HepG2 (cell line): ENCODE measurements around the gene TRIM25. TPM values are rescaled to one million over a fixed set of nuclear protein-coding genes. Genes with fewer than 3 reads are reported as not detected.

Source experiments
- ATAC-seq: fragments of 200-7000 bp; cut with Tn5 transposase; 3 replicates; pipeline ENCODE4 v1.9.1; 2020; ENCODE audit warnings: mild to moderate bottlenecking, moderate library complexity
- BruUV-seq: library from RNA; stranded (reverse); fragments of 400-500 nt; replicated peaks from 2 replicates; lab custom pipeline; 2021; lab: Mats Ljungman, UMichigan
- CTCF ChIA-PET: fragments of 300-600 bp; formaldehyde crosslinking; extraction: SDS; loops from one replicate; lab custom pipeline; 2021; ENCODE audit warnings: low total read pairs, inconsistent platforms, low intra/inter-chr PET ratio; lab: Yijun Ruan, JAX
- POLR2A ChIA-PET: fragments of 350-600 bp; sonication (Branson Sonifier 250); formaldehyde crosslinking; loops from one replicate; lab custom pipeline; 2020; ENCODE audit warnings: antibody characterized with exemption, inconsistent platforms; lab: Yijun Ruan, JAX
- DNase-seq: peaks from one replicate; pipeline ENCODE4 v3.0.0-alpha.2; 2015; ENCODE audit warnings: low spot score
- FAIRE-seq: peaks from 3 replicates; lab custom pipeline; 2011; peaks lifted over from hg19 to GRCh38; lab: Jason Lieb, UNC
- H2AFZ ChIP-seq: one replicate; pipeline ENCODE4 v1.6.1; 2011; ENCODE audit warnings: low read length, inconsistent platforms
- H3K27ac ChIP-seq: fragments of 300-600 bp; 3 replicates; pipeline ENCODE4 v1.8.0; 2011; ENCODE audit warnings: mixed run types, mild to moderate bottlenecking, mixed read lengths, low read length, inconsistent platforms; ENCODE audit not compliant: insufficient read depth; ENCODE audit errors: extremely low read length
- H3K27me3 ChIP-seq, 2 experiments: fragments of 200-600 bp in 1 of 2; 2 replicates in 1 of 2; 3 replicates in 1 of 2; pipeline versions ENCODE4 v1.6.0 to v1.8.0; 2011; ENCODE audit warnings: low read length in 2 of 2, mild to moderate bottlenecking in 2 of 2, moderate library complexity in 2 of 2, inconsistent platforms in 1 of 2; ENCODE audit not compliant: insufficient read depth in 2 of 2, control insufficient read depth in 1 of 2
- H3K36me3 ChIP-seq, 2 experiments: fragments of 200-600 bp in 1 of 2; replicated peaks in 1 of 2; 2 replicates in 1 of 2; 3 replicates in 1 of 2; pipeline versions ENCODE4 v1.5.1 to v1.8.0; 2011; ENCODE audit warnings: low read length in 2 of 2, inconsistent platforms in 1 of 2; ENCODE audit not compliant: insufficient read depth in 2 of 2, control insufficient read depth in 1 of 2
- H3K4me1 ChIP-seq: 2 replicates; pipeline ENCODE4 v1.5.1; 2012; ENCODE audit warnings: low read length, inconsistent platforms; ENCODE audit not compliant: insufficient read depth
- H3K4me2 ChIP-seq: 2 replicates; pipeline ENCODE4 v1.6.0; 2011; ENCODE audit warnings: low read depth, low read length, inconsistent platforms
- H3K4me3 ChIP-seq, 3 experiments: fragments of 200-600 bp in 1 of 3; sonication (generic), shearing (Covaris generic) in 1 of 3; replicated peaks in 1 of 3; 2 replicates each; pipeline ENCODE4 v1.5.1; 2011 to 2016; ENCODE audit warnings: low read length in 3 of 3, inconsistent platforms in 2 of 3, low read depth in 2 of 3, mild to moderate bottlenecking in 2 of 3, control low read depth in 1 of 3, mixed read lengths in 1 of 3; ENCODE audit not compliant: insufficient read depth in 1 of 3
- H3K79me2 ChIP-seq: one replicate; pipeline ENCODE4 v1.6.1; 2011; ENCODE audit warnings: low read length, inconsistent platforms; ENCODE audit not compliant: insufficient read depth
- H3K9ac ChIP-seq: 2 replicates; pipeline ENCODE4 v1.6.0; 2011; ENCODE audit warnings: mild to moderate bottlenecking, low read depth, low read length, inconsistent platforms; ENCODE audit not compliant: insufficient read depth
- H3K9me3 ChIP-seq: 2 replicates; pipeline ENCODE4 v1.5.1; 2012; ENCODE audit warnings: mild to moderate bottlenecking, low read length
- H4K20me1 ChIP-seq: 2 replicates; pipeline ENCODE4 v1.6.0; 2011; ENCODE audit warnings: inconsistent platforms, mild to moderate bottlenecking, low read length, moderate library complexity; ENCODE audit not compliant: insufficient read depth
- CCDC6 ChIP-seq: sonication (generic); formaldehyde crosslinking; IDR thresholded peaks from 2 replicates; pipeline ENCODE4 v1.8.1; 2022; ENCODE audit warnings: mild to moderate bottlenecking, missing genetic modification reagents, moderate library complexity
- ETV5 ChIP-seq: IDR thresholded peaks from 2 replicates; pipeline ENCODE4 v1.6.1; 2018; ENCODE audit warnings: missing biosample characterization, missing genetic modification reagents, inconsistent platforms, borderline replicate concordance
- FOXM1 ChIP-seq: sonication (generic); formaldehyde crosslinking; IDR thresholded peaks from 2 replicates; pipeline ENCODE4 v1.5.0; 2020; ENCODE audit warnings: missing genetic modification reagents
- GMEB2 ChIP-seq: IDR thresholded peaks from 2 replicates; pipeline ENCODE4 v1.6.1; 2016; ENCODE audit warnings: missing biosample characterization, missing genetic modification reagents, low read depth
- HDAC1 ChIP-seq: sonication (generic); formaldehyde crosslinking; IDR thresholded peaks from 2 replicates; pipeline ENCODE4 v1.5.1; 2020; ENCODE audit warnings: mild to moderate bottlenecking, missing genetic modification reagents
- HMG20B ChIP-seq: conservative IDR thresholded peaks from 2 replicates; pipeline ENCODE4 v1.6.1; 2016; ENCODE audit warnings: missing genetic modification reagents, missing compliant biosample characterization
- ISL2 ChIP-seq: sonication (generic); formaldehyde crosslinking; IDR thresholded peaks from 2 replicates; pipeline ENCODE4 v1.5.0; 2020; ENCODE audit warnings: missing genetic modification reagents
- MXD4 ChIP-seq: IDR thresholded peaks from 2 replicates; pipeline ENCODE4 v1.6.1; 2016; ENCODE audit warnings: mild to moderate bottlenecking, missing biosample characterization, missing genetic modification reagents
- POLR2AphosphoS5 ChIP-seq: IDR thresholded peaks from 2 replicates; pipeline ENCODE4 v1.6.1; 2012; ENCODE audit warnings: low read depth, low read length
- RBM22 ChIP-seq: fragments of 200-400 bp; formaldehyde crosslinking; optimal IDR thresholded peaks from 2 replicates; pipeline ENCODE3; 2017; ENCODE audit warnings: mild to moderate bottlenecking, low read length, moderate library complexity
- SP140L ChIP-seq: sonication (generic); formaldehyde crosslinking; IDR thresholded peaks from 2 replicates; pipeline ENCODE4 v1.4.0; 2020; ENCODE audit warnings: missing genetic modification reagents, borderline replicate concordance
- ZFP36 ChIP-seq: fragments of 150-350 bp; IDR thresholded peaks from 2 replicates; pipeline ENCODE4 v1.6.1; 2018; ENCODE audit warnings: borderline replicate concordance, low read length, low read depth; ENCODE audit not compliant: partially characterized antibody
- ZNF274 ChIP-seq: sonication (generic); formaldehyde crosslinking; IDR thresholded peaks from 2 replicates; pipeline ENCODE4 v1.5.1; 2020; ENCODE audit warnings: mild to moderate bottlenecking, missing genetic modification reagents
- ZNF326 ChIP-seq: sonication (generic); formaldehyde crosslinking; IDR thresholded peaks from 2 replicates; pipeline ENCODE4 v1.4.0; 2020; ENCODE audit warnings: missing genetic modification reagents, borderline replicate concordance
- WGBS: methylation state at CpG from one replicate; pipeline ENCODE4 v1.1.6; 2017; ENCODE audit warnings: low lambda C conversion rate; 5-methylcytosine and 5-hydroxymethylcytosine counted together
- in situ Hi-C: cut with HindIII; loops from 2 replicates; pipeline ENCODE4 v1.10.0; 2017; ENCODE audit warnings: low pct_unique_long_range_greater_than_20kb; ENCODE audit not compliant: extremely low pct_ligation_motif_present
- intact Hi-C: fragments of 100-400 bp; cut with micrococcal nuclease; formaldehyde crosslinking; loops from one replicate; pipeline ENCODE4 v1.10.0; 2022; ENCODE audit not compliant: unreplicated experiment
- polyA plus RNA-seq, 8 experiments: library from polyadenylated mRNA; depleted of rRNA in 3 of 8; stranded (reverse) in 7 of 8; unstranded in 1 of 8; fragments of >200 nt; fragmentation: Illumina TruSeq in 4 of 8; extraction: Trizol in 4 of 8; gene quantifications; 2 replicates each; pipeline versions ENCODE4 v1.2.1 to v1.2.3, GENCODE V29; 2011 to 2016; ENCODE audit warnings: low read depth in 4 of 8, missing spikeins in 1 of 8, mixed read lengths in 1 of 8; ENCODE audit not compliant: insufficient read depth in 1 of 8
- total RNA-seq, 5 experiments: library from RNA; depleted of rRNA; stranded (reverse); fragments of >200 nt; fragmentation: Illumina TruSeq; extraction: Trizol; gene quantifications; 2 replicates each; pipeline ENCODE4 v1.2.3, GENCODE V29; 2016; ENCODE audit warnings: low read depth in 1 of 5
- TF ChIP-seq, protein P1 (sequence below): sonication (generic); formaldehyde crosslinking; IDR thresholded peaks from 2 replicates; pipeline ENCODE4 v1.8.1; 2023; ENCODE audit warnings: mild to moderate bottlenecking, inconsistent platforms, moderate library complexity, missing genetic modification reagents, borderline replicate concordance

The TRIM25 gene
- total and polyA plus RNA-seq, 2 of the 13 experiments (the other 11 are each of a cell fraction or from before 2014, with no cell fraction given) = 30.8 to 42.2 TPM

GRCh38 chr17:56890390-56890789 lies 23.5 kb downstream of the TRIM25 start:
- Histone ChIP-seq H3K4me3 (no peak overlapping the region), H3K27ac (no peak overlapping the region), H4K20me1 (no peaks in the 10 kb centered on the region; the same call in 1 of the 2 replicates), H3K4me1 (peaks cover 34% of the 10 kb centered on the region), H3K9me3 (peaks cover 12% of the 10 kb centered on the region), H3K79me2 (no peaks in the 10 kb centered on the region), H3K4me2 (no peak overlapping the region), H3K27me3 (no peaks in the 10 kb centered on the region), H3K36me3 (peaks cover 28 to 52% of the 10 kb centered on the region in 2 experiments), H2AFZ (no peak overlapping the region), H3K9ac (no peak overlapping the region)
- WGBS = 100% methylated on average over 4 of the region's 6 CpGs
- no peak for ATAC-seq
- POLR2A ChIA-PET = interaction anchor here (1.2 to 1.3 kb wide), 2 partner anchors 9 to 24 kb away, joined by 3 read pairs; partner anchors contain the start of gene TRIM25
- TF ChIP-seq MXD4 (CRISPR knock-in tag) (no peak), ISL2 (CRISPR knock-in tag) (no peak), RBM22 (peak; percentile 57), HDAC1 (CRISPR knock-in tag) (no peak), ZNF274 (CRISPR knock-in tag) (no peak), ZNF326 (CRISPR knock-in tag) (no peak), POLR2AphosphoS5 (0 out of 2 replicates have a peak, but pooled peaks have one; percentile 17)
- CTCF ChIA-PET = no interaction called here
- no TSS peak for BruUV-seq
- intact Hi-C loops = loop anchor here (10.0 kb wide), 1 partner anchor 54 kb away; no protein-coding TSS in a partner anchor
- in situ Hi-C loops = no loop called here
- DNase-seq = no peak
- no peak for FAIRE-seq

DNA sequence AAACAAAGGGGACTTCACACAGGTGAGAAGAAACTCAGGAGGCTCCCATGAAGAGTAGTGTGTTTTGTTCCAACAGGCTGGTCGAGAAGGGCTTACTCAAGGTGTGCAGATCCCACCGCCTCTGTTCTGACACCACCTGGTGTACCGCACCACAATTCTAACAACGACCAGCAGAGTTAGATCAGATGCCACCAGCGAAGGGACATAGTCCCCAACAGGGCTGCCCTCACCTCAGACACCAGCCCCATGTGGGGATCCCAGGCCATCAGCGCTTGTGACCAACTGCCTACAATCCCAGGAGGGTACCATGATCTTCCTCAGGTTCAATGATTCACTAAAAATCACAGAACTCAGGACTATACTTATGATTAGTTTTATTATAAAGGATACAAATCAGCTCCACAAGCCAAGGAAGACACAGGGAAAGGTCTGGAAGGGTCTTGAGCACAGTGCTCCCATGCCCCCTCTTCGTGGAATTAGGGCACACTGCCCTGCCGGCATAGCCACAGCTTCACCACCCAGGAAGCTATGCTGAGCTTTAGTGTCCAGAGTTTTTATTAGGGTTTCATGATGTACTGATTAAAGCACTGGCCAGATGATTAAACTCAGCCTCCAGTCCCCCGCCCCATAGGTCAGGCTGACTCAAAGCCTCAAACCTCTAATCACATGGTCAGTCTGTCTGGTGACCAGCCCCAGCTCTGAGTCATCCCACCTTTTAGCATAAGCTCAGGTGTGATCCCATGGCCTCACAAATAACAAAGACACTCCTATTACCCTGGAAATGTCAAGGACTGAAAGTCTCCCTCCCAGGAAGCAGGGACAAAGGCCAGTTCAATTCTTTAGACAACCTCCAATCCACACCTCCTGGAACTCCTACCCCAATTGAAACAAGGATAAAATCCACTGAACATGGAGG lies 26.0 kb downstream of the TRIM25 start:
- no peak overlapping the region for H3K27ac ChIP-seq
- H2AFZ ChIP-seq = no peak overlapping the region
- H3K27me3 ChIP-seq = no peaks in the 10 kb centered on the region
- H3K79me2 ChIP-seq = no peaks in the 10 kb centered on the region
- TSS peak; percentile 21 for BruUV-seq
- intact Hi-C loops (no loop called here), in situ Hi-C loops (no loop called here)
- H3K36me3 ChIP-seq = peaks cover 11 to 28% of the 10 kb centered on the region in 2 experiments
- H3K4me3 ChIP-seq = no peak overlapping the region
- H3K4me2 ChIP-seq = no peak overlapping the region
- H3K4me1 ChIP-seq = peaks cover 34% of the 10 kb centered on the region
- ATAC-seq = peak; percentile 19; the same call in 2 of the 3 replicates
- no peak overlapping the region for H3K9ac ChIP-seq
- no peaks in the 10 kb centered on the region; the same call in 1 of the 2 replicates for H4K20me1 ChIP-seq
- no peak for FAIRE-seq
- WGBS = 100% methylated on average over 8 of the region's 9 CpGs
- CTCF ChIA-PET = no interaction called here
- DNase-seq = peak; percentile 72
- peaks cover 12% of the 10 kb centered on the region for H3K9me3 ChIP-seq
- POLR2A ChIA-PET = interaction anchor here (1.0 kb wide), 1 partner anchor 26 kb away, joined by 3 read pairs; no protein-coding TSS in a partner anchor
- peak; percentile 61; the same call in 1 of the 2 replicates for TF ChIP-seq ETV5 (CRISPR knock-in tag)
- TF ChIP-seq FOXM1 (CRISPR knock-in tag) = no peak
- TF ChIP-seq, protein P1, sequence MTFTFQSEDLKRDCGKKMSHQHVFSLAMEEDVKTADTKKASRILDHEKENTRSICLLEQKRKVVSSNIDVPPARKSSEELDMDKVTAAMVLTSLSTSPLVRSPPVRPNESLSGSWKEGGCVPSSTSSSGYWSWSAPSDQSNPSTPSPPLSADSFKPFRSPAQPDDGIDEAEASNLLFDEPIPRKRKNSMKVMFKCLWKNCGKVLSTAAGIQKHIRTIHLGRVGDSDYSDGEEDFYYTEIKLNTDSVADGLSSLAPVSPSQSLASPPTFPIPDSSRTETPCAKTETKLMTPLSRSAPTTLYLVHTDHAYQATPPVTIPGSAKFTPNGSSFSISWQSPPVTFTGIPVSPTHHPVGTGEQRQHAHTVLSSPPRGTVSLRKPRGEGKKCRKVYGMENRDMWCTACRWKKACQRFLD (CRISPR knock-in tag) = no peak
- no peak for TF ChIP-seq CCDC6
- TF ChIP-seq SP140L (CRISPR knock-in tag) = no peak
- TF ChIP-seq GMEB2 (CRISPR knock-in tag) = no peak
- no peak for TF ChIP-seq HMG20B (CRISPR knock-in tag)
- TF ChIP-seq ZFP36 = no peak
